ENCODE results near the gene NSMF. TPM values are rescaled to one million over a fixed set of nuclear protein-coding genes. Genes with fewer than 3 reads are reported as not detected.
"Not testable (repeated sequence)": the region's sequence is repeated elsewhere in the genome, so short reads cannot be mapped to it uniquely, and the experiment has no call there.

The NSMF gene
- total RNA-seq, 1 donor: 22.4 TPM

- Histone ChIP-seq H3K79me2 (ENCODE audit: insufficient read depth, low read length) (peaks cover 12% of the 10 kb centered on the region), H3K27me3 (ENCODE audit: insufficient read depth, low read length) (no peaks in the 10 kb centered on the region), H3K4me2 (ENCODE audit: insufficient read depth, low read length) (peak overlapping the region; percentile 55), H3K4me1 (ENCODE audit: insufficient read depth, low read length) (peaks cover 31% of the 10 kb centered on the region), H3K36me3 (ENCODE audit: insufficient read depth, low read length) (no peaks in the 10 kb centered on the region), H3K9me3 (ENCODE audit: low read depth, low read length) (no peaks in the 10 kb centered on the region), H4K20me1 (ENCODE audit: insufficient read depth, low read length) (peaks cover 17% of the 10 kb centered on the region), H3K27ac (ENCODE audit: low read depth, low read length) (peak overlapping the region; percentile 32), H3K4me3 (ENCODE audit: insufficient read depth, low read length) (no peak overlapping the region), H2AFZ (ENCODE audit: low read length) (no peak overlapping the region)
- TF ChIP-seq, protein P1, sequence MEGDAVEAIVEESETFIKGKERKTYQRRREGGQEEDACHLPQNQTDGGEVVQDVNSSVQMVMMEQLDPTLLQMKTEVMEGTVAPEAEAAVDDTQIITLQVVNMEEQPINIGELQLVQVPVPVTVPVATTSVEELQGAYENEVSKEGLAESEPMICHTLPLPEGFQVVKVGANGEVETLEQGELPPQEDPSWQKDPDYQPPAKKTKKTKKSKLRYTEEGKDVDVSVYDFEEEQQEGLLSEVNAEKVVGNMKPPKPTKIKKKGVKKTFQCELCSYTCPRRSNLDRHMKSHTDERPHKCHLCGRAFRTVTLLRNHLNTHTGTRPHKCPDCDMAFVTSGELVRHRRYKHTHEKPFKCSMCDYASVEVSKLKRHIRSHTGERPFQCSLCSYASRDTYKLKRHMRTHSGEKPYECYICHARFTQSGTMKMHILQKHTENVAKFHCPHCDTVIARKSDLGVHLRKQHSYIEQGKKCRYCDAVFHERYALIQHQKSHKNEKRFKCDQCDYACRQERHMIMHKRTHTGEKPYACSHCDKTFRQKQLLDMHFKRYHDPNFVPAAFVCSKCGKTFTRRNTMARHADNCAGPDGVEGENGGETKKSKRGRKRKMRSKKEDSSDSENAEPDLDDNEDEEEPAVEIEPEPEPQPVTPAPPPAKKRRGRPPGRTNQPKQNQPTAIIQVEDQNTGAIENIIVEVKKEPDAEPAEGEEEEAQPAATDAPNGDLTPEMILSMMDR (IDR thresholded peaks at IDR 0.05; ENCODE audit: extremely low read depth, low read depth, low read length): no peak
- DNase-seq (ENCODE audit: insufficient read length, low spot score, missing footprints): peak; percentile 99
Observed at GRCh38 chr9:137411645-137412380, 47.3 kb downstream of the NSMF start.

- Histone ChIP-seq H3K4me1 (ENCODE audit: insufficient read depth, low read length) (peaks cover 31% of the 10 kb centered on the region), H3K27me3 (ENCODE audit: insufficient read depth, low read length) (no peaks in the 10 kb centered on the region), H3K4me2 (ENCODE audit: insufficient read depth, low read length) (peak overlapping the region; percentile 55), H2AFZ (ENCODE audit: low read length) (no peak overlapping the region), H3K4me3 (ENCODE audit: insufficient read depth, low read length) (no peak overlapping the region), H3K79me2 (ENCODE audit: insufficient read depth, low read length) (peaks cover 7% of the 10 kb centered on the region), H3K27ac (ENCODE audit: low read depth, low read length) (no peak overlapping the region), H4K20me1 (ENCODE audit: insufficient read depth, low read length) (peaks cover 13% of the 10 kb centered on the region), H3K9me3 (ENCODE audit: low read depth, low read length) (no peaks in the 10 kb centered on the region), H3K36me3 (ENCODE audit: insufficient read depth, low read length) (no peaks in the 10 kb centered on the region)
- no peak for DNase-seq (ENCODE audit: insufficient read length, low spot score, missing footprints)
- TF ChIP-seq, protein P1 (IDR thresholded peaks at IDR 0.05; ENCODE audit: extremely low read depth, low read depth, low read length): no peak
Observed at GRCh38 chr9:137411260-137411644, 47.9 kb downstream of the NSMF start.

- no peaks in the 10 kb centered on the region for H3K36me3 ChIP-seq (ENCODE audit: insufficient read depth, low read length)
- no peak for DNase-seq (ENCODE audit: insufficient read length, low spot score, missing footprints)
- H3K27ac ChIP-seq (ENCODE audit: low read depth, low read length): no peak overlapping the region
- peaks cover 4% of the 10 kb centered on the region for H3K79me2 ChIP-seq (ENCODE audit: insufficient read depth, low read length)
- no peak overlapping the region for H2AFZ ChIP-seq (ENCODE audit: low read length)
- H3K27me3 ChIP-seq (ENCODE audit: insufficient read depth, low read length): no peaks in the 10 kb centered on the region
- TF ChIP-seq, protein P1 (IDR thresholded peaks at IDR 0.05; ENCODE audit: extremely low read depth, low read depth, low read length): no peak
- H3K4me3 ChIP-seq (ENCODE audit: insufficient read depth, low read length): no peak overlapping the region
- H3K9me3 ChIP-seq (ENCODE audit: low read depth, low read length): no peaks in the 10 kb centered on the region
- H3K4me1 ChIP-seq (ENCODE audit: insufficient read depth, low read length): peaks cover 31% of the 10 kb centered on the region
- peak overlapping the region; percentile 55 for H3K4me2 ChIP-seq (ENCODE audit: insufficient read depth, low read length)
- peaks cover 11% of the 10 kb centered on the region for H4K20me1 ChIP-seq (ENCODE audit: insufficient read depth, low read length)
Observed at GRCh38 chr9:137410891-137411249, 48.3 kb downstream of the NSMF start.

- peaks cover 12% of the 10 kb centered on the region for H4K20me1 ChIP-seq (ENCODE audit: insufficient read depth, low read length)
- not testable (repeated sequence) for H3K36me3 ChIP-seq (ENCODE audit: insufficient read depth, low read length); H3K4me2 ChIP-seq (ENCODE audit: insufficient read depth, low read length)
Observed at GRCh38 chr9:137410236-137410890, 48.8 kb downstream of the NSMF start.

More at GRCh38 chr9:137410236-137410890, 48.8 kb downstream of the NSMF start:
- not testable (repeated sequence) for H3K79me2 ChIP-seq (ENCODE audit: insufficient read depth, low read length); H3K9me3 ChIP-seq (ENCODE audit: low read depth, low read length); H3K27ac ChIP-seq (ENCODE audit: low read depth, low read length); H3K4me3 ChIP-seq (ENCODE audit: insufficient read depth, low read length); H3K27me3 ChIP-seq (ENCODE audit: insufficient read depth, low read length); H2AFZ ChIP-seq (ENCODE audit: low read length)
- peak; percentile 83 for DNase-seq (ENCODE audit: insufficient read length, low spot score, missing footprints)
- H3K4me1 ChIP-seq (ENCODE audit: insufficient read depth, low read length): peaks cover 31% of the 10 kb centered on the region
